Gastroesophageal sphincter (tissue), 3 donors: ENCODE measurements around the gene DCLK1.

ENCODE experiments used
- POLR2AphosphoS5 ChIP-seq: sonication (generic); formaldehyde crosslinking; IDR thresholded peaks from one replicate; pipeline ENCODE4 v1.6.1; 2017; ENCODE audit warnings: antibody characterized with exemption
- TF ChIP-seq, protein P1 (sequence below), 4 experiments: fragments of 200-600 bp in 2 of 4; fragments of 450-650 bp in 2 of 4; sonication (generic) in 1 of 4; IDR thresholded peaks; one replicate each; pipeline ENCODE4 v1.5.1; 2017 to 2019; ENCODE audit warnings: antibody characterized with exemption in 4 of 4, mild to moderate bottlenecking in 2 of 4, moderate library complexity in 2 of 4

DNA sequence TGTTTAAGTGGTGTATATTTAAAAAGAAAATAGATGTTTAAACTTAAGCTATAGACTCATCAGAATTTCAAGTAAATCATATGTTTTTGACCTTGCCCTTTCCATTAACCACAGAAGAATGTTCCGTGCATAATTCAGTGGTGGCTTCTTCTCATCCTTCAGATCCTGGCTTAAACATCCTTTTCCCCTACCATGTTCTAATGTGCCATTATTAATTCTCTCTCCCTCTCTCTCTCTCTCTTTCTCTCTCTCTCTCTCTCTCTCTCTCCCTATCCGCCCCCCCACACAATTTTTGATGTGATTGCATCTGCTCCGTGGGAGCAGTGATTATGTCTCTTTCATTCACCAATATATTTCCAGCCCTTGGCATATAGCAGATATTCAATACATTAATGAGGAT lies 116.4 kb downstream of the DCLK1 start:
- TF ChIP-seq, protein P1, sequence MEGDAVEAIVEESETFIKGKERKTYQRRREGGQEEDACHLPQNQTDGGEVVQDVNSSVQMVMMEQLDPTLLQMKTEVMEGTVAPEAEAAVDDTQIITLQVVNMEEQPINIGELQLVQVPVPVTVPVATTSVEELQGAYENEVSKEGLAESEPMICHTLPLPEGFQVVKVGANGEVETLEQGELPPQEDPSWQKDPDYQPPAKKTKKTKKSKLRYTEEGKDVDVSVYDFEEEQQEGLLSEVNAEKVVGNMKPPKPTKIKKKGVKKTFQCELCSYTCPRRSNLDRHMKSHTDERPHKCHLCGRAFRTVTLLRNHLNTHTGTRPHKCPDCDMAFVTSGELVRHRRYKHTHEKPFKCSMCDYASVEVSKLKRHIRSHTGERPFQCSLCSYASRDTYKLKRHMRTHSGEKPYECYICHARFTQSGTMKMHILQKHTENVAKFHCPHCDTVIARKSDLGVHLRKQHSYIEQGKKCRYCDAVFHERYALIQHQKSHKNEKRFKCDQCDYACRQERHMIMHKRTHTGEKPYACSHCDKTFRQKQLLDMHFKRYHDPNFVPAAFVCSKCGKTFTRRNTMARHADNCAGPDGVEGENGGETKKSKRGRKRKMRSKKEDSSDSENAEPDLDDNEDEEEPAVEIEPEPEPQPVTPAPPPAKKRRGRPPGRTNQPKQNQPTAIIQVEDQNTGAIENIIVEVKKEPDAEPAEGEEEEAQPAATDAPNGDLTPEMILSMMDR (IDR thresholded peaks at IDR 0.05) = no peak
- TF ChIP-seq POLR2AphosphoS5 = no peak
